K562 (cell line): Measurements from ENCODE around the gene SUDS3. TPM values are rescaled to one million over a fixed set of nuclear protein-coding genes. Genes with fewer than 3 reads are reported as not detected.

ENCODE experiments used
- MEF2D ChIP-seq: conservative IDR thresholded peaks from 2 replicates; pipeline ENCODE4 v1.6.1; 2016; ENCODE audit warnings: low read depth, missing genetic modification characterization, missing compliant biosample characterization
- NFYB ChIP-seq: IDR thresholded peaks from 2 replicates; pipeline ENCODE4 v1.6.1; 2011; ENCODE audit warnings: mild to moderate bottlenecking, moderate library complexity; ENCODE audit not compliant: insufficient read length; ENCODE audit errors: extremely low read depth
- TOE1 ChIP-seq, 2 experiments: fragments of 450-650 bp in 1 of 2; sonication (generic) in 1 of 2; formaldehyde crosslinking in 1 of 2; IDR thresholded peaks; 2 replicates each; pipeline versions ENCODE4 v1.7.1 to v1.8.0; 2016 to 2022; ENCODE audit warnings: borderline replicate concordance in 2 of 2, mild to moderate bottlenecking in 2 of 2, antibody characterized with exemption in 1 of 2, inconsistent platforms in 1 of 2, low read depth in 1 of 2, missing genetic modification reagents in 1 of 2, moderate library complexity in 1 of 2
- TRIM28 ChIP-seq: fragments of 450-650 bp; IDR thresholded peaks from 2 replicates; pipeline ENCODE4 v1.6.1; 2017
- TSC22D4 ChIP-seq: fragments of 450-650 bp; IDR thresholded peaks from 2 replicates; pipeline ENCODE4 v1.6.1; 2016; ENCODE audit warnings: missing genetic modification characterization, missing biosample characterization, control low read depth
- ZBTB8A ChIP-seq: fragments of 450-650 bp; IDR thresholded peaks from 2 replicates; pipeline ENCODE4 v1.6.1; 2018; ENCODE audit warnings: mild to moderate bottlenecking, moderate library complexity; ENCODE audit not compliant: partially characterized antibody
- polyA plus RNA-seq, 8 experiments: library from polyadenylated mRNA; depleted of rRNA in 4 of 8; stranded (reverse) in 5 of 8; unstranded in 3 of 8; fragments of >200 nt; fragmentation: Nextera tagmentation in 2 of 8; fragmentation: Illumina TruSeq in 1 of 8; extraction: Ambion mirVana in 2 of 8; extraction: Trizol in 1 of 8; gene quantifications; 2 replicates each; pipeline versions ENCODE4 v1.2.1 to v1.2.3, GENCODE V29; 2011 to 2014; ENCODE audit warnings: inconsistent platforms in 1 of 8, missing spikeins in 1 of 8
- total RNA-seq, 7 experiments: library from RNA; depleted of rRNA in 6 of 7; stranded (reverse); fragments of >200 nt in 6 of 7; fragmentation: Illumina TruSeq in 2 of 7; extraction: Trizol in 2 of 7; gene quantifications; 2 replicates each; pipeline versions ENCODE4 v1.2.1 to v1.2.3, GENCODE V29; 2011 to 2021; ENCODE audit warnings: low replicate concordance in 1 of 7
- TF ChIP-seq, protein P1 (sequence below), 2 experiments: IDR thresholded peaks; 2 replicates each; pipeline ENCODE4 v1.6.1; 2011; ENCODE audit warnings: borderline replicate concordance in 1 of 2, control low read depth in 1 of 2, low read depth in 1 of 2, low read length in 1 of 2, mild to moderate bottlenecking in 1 of 2, mixed read lengths in 1 of 2, moderate library complexity in 1 of 2; ENCODE audit not compliant: insufficient read depth in 1 of 2, insufficient read length in 1 of 2, poor library complexity in 1 of 2, severe bottlenecking in 1 of 2; ENCODE audit errors: extremely low read depth in 1 of 2
- TF ChIP-seq, protein P2 (sequence below): fragments of 450-650 bp; IDR thresholded peaks from 2 replicates; pipeline ENCODE4 v1.6.1; 2017; ENCODE audit warnings: antibody characterized with exemption, mild to moderate bottlenecking
- TF ChIP-seq, protein P3 (sequence below): fragments of 450-650 bp; IDR thresholded peaks from 2 replicates; pipeline ENCODE4 v1.6.1; 2016; ENCODE audit warnings: low read depth, mild to moderate bottlenecking, moderate library complexity
- TF ChIP-seq, protein P4 (sequence below), 2 experiments: fragments of 450-650 bp; IDR thresholded peaks; 2 replicates each; pipeline ENCODE4 v1.6.1; 2016
- TF ChIP-seq, protein P5 (sequence below): sonication (generic); IDR thresholded peaks from 2 replicates; pipeline ENCODE4 v1.6.1; 2016

SUDS3 gene
- total and polyA plus RNA-seq, 9 of the 15 experiments (the other 6 are each of a cell fraction or from before 2014, with no cell fraction given): 6.6 to 30.5 (median 23.3) TPM

DNA sequence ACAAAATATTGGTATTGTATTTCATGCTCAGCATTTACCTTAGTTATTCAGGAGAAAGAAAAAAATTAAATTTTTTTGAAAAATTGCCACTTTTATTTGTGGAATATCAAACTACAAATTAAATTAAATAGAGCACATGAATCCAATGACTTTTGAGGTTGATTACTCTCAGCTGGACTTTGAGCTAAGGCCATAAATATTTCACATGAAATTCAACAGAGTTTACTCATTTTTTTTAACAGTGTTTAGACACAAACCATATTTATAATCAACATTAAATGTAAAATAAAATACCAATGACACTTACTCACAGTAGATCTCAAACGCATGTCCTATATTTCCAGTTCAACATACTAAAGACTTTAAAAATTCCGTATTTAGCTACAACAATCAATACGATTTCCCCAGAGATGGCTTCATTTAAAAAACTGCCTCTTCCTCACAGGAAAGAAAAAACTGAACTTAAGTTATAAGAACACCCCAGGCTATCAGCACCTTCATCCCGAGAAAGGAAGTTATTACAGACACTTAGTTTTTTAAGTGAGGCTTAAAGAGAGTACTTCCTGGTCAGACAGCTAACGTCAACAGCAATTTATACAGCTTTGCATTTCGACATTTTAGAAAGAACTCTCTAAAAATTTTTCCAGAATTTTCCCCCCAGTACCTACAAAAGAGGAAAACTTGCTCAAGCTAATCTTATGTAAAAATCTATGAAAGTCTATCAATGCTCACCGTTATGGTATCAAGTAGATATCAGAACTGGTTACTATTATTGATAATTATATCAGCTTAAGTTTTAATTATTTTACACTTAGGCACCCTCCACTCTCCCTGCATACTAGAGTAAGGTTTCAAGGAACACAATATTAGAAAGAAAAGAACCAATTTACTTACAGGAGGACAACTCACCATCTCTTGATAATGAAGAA lies 17.5 kb upstream of the SUDS3 start (continued):
- TF ChIP-seq, protein P1, sequence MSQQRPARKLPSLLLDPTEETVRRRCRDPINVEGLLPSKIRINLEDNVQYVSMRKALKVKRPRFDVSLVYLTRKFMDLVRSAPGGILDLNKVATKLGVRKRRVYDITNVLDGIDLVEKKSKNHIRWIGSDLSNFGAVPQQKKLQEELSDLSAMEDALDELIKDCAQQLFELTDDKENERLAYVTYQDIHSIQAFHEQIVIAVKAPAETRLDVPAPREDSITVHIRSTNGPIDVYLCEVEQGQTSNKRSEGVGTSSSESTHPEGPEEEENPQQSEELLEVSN (IDR thresholded peaks at IDR 0.05; ENCODE audit: borderline replicate concordance in 1 of 2, extremely low read depth in 1 of 2, insufficient read depth in 1 of 2, insufficient read length in 1 of 2, low read depth in 1 of 2, low read length in 1 of 2, poor library complexity in 1 of 2, severe bottlenecking in 1 of 2): no peak
- TF ChIP-seq TSC22D4 (tag) (no peak), TRIM28 (no peak), TOE1 (IDR thresholded peaks at IDR 0.05; ENCODE audit: borderline replicate concordance) (no peak), TOE1 (CRISPR knock-in tag; IDR thresholded peaks at IDR 0.05; ENCODE audit: borderline replicate concordance, low read depth) (no peak), ZBTB8A (no peak), MEF2D (tag) (no peak), NFYB (no peak)
- TF ChIP-seq, protein P2, sequence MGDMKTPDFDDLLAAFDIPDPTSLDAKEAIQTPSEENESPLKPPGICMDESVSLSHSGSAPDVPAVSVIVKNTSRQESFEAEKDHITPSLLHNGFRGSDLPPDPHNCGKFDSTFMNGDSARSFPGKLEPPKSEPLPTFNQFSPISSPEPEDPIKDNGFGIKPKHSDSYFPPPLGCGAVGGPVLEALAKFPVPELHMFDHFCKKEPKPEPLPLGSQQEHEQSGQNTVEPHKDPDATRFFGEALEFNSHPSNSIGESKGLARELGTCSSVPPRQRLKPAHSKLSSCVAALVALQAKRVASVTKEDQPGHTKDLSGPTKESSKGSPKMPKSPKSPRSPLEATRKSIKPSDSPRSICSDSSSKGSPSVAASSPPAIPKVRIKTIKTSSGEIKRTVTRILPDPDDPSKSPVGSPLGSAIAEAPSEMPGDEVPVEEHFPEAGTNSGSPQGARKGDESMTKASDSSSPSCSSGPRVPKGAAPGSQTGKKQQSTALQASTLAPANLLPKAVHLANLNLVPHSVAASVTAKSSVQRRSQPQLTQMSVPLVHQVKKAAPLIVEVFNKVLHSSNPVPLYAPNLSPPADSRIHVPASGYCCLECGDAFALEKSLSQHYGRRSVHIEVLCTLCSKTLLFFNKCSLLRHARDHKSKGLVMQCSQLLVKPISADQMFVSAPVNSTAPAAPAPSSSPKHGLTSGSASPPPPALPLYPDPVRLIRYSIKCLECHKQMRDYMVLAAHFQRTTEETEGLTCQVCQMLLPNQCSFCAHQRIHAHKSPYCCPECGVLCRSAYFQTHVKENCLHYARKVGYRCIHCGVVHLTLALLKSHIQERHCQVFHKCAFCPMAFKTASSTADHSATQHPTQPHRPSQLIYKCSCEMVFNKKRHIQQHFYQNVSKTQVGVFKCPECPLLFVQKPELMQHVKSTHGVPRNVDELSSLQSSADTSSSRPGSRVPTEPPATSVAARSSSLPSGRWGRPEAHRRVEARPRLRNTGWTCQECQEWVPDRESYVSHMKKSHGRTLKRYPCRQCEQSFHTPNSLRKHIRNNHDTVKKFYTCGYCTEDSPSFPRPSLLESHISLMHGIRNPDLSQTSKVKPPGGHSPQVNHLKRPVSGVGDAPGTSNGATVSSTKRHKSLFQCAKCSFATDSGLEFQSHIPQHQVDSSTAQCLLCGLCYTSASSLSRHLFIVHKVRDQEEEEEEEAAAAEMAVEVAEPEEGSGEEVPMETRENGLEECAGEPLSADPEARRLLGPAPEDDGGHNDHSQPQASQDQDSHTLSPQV: peak; percentile 35
- TF ChIP-seq, protein P3, sequence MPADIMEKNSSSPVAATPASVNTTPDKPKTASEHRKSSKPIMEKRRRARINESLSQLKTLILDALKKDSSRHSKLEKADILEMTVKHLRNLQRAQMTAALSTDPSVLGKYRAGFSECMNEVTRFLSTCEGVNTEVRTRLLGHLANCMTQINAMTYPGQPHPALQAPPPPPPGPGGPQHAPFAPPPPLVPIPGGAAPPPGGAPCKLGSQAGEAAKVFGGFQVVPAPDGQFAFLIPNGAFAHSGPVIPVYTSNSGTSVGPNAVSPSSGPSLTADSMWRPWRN: no peak
- TF ChIP-seq, protein P4, sequence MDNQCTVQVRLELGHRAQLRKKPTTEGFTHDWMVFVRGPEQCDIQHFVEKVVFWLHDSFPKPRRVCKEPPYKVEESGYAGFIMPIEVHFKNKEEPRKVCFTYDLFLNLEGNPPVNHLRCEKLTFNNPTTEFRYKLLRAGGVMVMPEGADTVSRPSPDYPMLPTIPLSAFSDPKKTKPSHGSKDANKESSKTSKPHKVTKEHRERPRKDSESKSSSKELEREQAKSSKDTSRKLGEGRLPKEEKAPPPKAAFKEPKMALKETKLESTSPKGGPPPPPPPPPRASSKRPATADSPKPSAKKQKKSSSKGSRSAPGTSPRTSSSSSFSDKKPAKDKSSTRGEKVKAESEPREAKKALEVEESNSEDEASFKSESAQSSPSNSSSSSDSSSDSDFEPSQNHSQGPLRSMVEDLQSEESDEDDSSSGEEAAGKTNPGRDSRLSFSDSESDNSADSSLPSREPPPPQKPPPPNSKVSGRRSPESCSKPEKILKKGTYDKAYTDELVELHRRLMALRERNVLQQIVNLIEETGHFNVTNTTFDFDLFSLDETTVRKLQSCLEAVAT (IDR thresholded peaks at IDR 0.05): peak in 1 of 2 experiments; percentile 24; a peak in 1 of 4 replicates
- TF ChIP-seq, protein P5, sequence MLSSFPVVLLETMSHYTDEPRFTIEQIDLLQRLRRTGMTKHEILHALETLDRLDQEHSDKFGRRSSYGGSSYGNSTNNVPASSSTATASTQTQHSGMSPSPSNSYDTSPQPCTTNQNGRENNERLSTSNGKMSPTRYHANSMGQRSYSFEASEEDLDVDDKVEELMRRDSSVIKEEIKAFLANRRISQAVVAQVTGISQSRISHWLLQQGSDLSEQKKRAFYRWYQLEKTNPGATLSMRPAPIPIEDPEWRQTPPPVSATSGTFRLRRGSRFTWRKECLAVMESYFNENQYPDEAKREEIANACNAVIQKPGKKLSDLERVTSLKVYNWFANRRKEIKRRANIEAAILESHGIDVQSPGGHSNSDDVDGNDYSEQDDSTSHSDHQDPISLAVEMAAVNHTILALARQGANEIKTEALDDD: no peak
